Measurements from ENCODE around the gene ATOH8. TPM values are rescaled to one million over a fixed set of nuclear protein-coding genes. Genes with fewer than 3 reads are reported as not detected.

The ATOH8 gene
- total RNA-seq, 1 donor from 2014 or later: 0.07 TPM

DNA sequence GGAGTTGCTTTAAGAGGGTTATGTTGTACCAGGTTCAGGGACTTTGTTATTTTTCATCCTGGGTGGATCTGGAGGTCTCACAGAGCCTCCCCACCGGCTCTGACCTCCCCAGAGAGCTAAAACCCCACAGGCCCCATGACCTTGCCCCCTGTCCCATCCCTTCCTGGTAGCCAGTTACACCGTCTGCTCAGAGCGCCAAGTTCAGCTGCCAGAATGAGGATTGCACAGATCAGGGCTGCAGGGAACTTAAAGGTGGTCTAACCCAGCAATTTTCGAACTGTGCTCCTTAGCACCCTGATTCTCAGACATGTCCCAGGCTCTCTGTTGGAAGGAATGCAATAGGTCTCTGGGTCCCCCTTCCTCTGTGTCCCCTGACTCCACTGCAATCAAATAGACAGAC is 32.1 kb downstream of the ATOH8 start:
- intact Hi-C loops (cut with micrococcal nuclease): no loop called here
- Mint-ChIP-seq H3K27me3 (ENCODE audit: low read depth) (peaks cover 6% of the 10 kb centered on the region), H3K27ac (no peak overlapping the region), H3K9me3 (no peaks in the 10 kb centered on the region), H3K4me1 (ENCODE audit: low read depth) (no peaks in the 10 kb centered on the region), H3K36me3 (ENCODE audit: low read depth) (no peaks in the 10 kb centered on the region), H3K4me3 (ENCODE audit: low read depth) (no peak overlapping the region)
- DNase-seq (ENCODE audit: low spot score): no peak

DNA sequence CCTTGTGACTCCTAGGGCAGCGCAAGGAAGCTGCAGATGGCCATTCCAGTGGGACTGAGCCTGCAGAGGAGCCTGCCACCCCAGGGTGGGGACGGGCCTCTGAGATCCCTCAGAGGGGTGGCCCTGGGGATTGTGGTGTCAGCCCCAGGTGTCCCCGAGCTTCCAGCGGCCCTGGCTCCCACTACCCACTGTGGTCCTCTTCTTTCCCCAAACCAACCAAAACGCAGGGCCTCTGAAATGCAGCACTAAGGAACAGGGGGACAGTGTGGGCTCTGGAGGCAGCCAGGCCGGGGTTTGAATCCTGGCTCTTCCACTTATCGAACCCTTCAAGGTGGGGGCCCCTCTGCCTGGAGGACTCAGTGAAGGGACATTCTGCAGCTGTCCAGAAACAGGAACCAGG is 32.7 kb downstream of the ATOH8 start:
- no peak for DNase-seq (ENCODE audit: low spot score)
- Mint-ChIP-seq H3K9me3 (no peaks in the 10 kb centered on the region), H3K27me3 (ENCODE audit: low read depth) (peaks cover 6% of the 10 kb centered on the region), H3K4me3 (ENCODE audit: low read depth) (no peak overlapping the region), H3K36me3 (ENCODE audit: low read depth) (no peaks in the 10 kb centered on the region), H3K27ac (no peak overlapping the region), H3K4me1 (ENCODE audit: low read depth) (no peaks in the 10 kb centered on the region)
- intact Hi-C loops (cut with micrococcal nuclease): no loop called here

DNA sequence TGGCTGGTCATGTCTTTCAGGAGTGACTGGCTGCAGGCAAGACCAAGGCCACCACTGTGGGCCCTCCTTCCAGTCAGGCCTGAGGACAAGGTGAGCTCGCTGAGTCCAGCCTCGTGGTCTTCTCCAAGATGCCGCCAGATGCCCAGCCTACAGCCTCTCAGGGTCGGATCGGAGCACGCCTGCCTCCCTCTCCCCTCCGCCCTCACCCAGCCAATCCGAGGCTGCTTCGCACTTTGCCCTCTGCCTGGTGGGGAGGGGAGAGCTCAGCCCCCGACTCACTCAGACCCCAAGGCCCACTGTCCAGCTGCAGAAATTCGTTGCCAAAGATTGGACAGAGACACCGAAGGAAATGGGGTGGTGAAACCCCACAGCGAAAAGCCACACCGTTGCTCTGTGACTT is 33.1 kb downstream of the ATOH8 start:
- Mint-ChIP-seq H3K4me3 (ENCODE audit: low read depth) (no peak overlapping the region), H3K27me3 (ENCODE audit: low read depth) (peaks cover 6% of the 10 kb centered on the region), H3K36me3 (ENCODE audit: low read depth) (no peaks in the 10 kb centered on the region), H3K4me1 (ENCODE audit: low read depth) (no peaks in the 10 kb centered on the region), H3K9me3 (no peaks in the 10 kb centered on the region), H3K27ac (no peak overlapping the region)
- intact Hi-C loops (cut with micrococcal nuclease): no loop called here
- DNase-seq (ENCODE audit: low spot score): no peak

DNA sequence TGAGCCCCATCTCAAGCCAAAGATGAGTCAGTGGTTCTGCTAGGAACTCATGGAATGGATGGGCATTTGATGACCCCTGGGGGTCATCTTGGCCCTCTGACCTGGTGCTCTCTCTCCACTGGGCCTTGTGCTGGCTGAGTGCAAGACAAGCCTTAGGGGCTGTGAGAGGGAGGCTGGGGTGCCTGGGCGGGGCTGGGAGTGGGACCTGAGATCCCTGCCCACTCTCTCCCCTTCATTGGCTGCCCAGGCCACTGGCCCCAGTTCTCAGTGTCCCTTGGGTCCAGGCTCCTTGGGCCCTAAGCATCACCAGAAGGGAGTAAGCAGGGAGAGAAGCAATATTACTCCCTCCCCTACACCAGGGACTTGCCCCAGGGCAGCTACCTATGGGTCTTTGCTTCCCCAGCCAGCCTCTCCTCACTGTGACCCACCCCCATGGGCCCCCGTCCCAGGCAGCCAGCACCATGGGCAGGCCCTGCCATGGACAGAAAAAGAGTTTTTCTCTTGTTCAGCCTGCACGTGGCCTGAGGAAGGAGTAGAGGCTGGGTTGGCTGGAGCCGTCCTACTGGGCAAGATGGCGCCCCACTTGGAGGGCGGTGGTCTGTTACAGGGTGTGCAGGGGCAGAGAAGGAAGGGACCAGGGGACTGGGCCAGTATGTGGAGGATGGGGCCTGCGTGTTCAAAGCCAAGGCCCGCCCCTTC is 33.6 kb downstream of the ATOH8 start:
- H3K9me3 Mint-ChIP-seq: no peaks in the 10 kb centered on the region
- no peak overlapping the region for H3K4me3 Mint-ChIP-seq (ENCODE audit: low read depth)
- H3K27ac Mint-ChIP-seq: no peak overlapping the region
- peaks cover 4% of the 10 kb centered on the region for H3K27me3 Mint-ChIP-seq (ENCODE audit: low read depth)
- intact Hi-C loops (cut with micrococcal nuclease): no loop called here
- H3K4me1 Mint-ChIP-seq (ENCODE audit: low read depth): no peaks in the 10 kb centered on the region
- no peaks in the 10 kb centered on the region for H3K36me3 Mint-ChIP-seq (ENCODE audit: low read depth)
- no peak for DNase-seq (ENCODE audit: low spot score)

DNA sequence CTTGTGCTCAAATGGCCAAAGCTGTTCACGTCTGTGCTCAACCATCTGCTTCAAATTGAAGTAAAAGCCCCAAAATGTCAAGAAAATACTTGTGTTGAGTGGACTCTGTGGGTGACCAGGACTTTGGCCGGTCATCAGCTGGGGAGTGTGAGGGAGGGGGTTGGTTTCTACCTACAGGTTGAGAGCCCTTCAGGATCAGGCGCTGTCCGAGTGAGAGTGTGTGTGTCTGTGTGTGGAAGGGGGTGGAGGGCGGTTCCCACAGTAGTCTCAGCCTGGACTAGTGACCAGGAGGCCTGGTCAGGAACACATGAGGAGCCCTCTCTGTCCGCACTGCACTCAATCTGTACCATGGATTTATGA is 34.2 kb downstream of the ATOH8 start:
- Mint-ChIP-seq H3K9me3 (no peaks in the 10 kb centered on the region), H3K4me1 (ENCODE audit: low read depth) (no peaks in the 10 kb centered on the region), H3K27ac (no peak overlapping the region), H3K27me3 (ENCODE audit: low read depth) (peaks cover 9% of the 10 kb centered on the region), H3K36me3 (ENCODE audit: low read depth) (no peaks in the 10 kb centered on the region), H3K4me3 (ENCODE audit: low read depth) (no peak overlapping the region)
- intact Hi-C loops (cut with micrococcal nuclease): no loop called here
- no peak for DNase-seq (ENCODE audit: low spot score)

DNA sequence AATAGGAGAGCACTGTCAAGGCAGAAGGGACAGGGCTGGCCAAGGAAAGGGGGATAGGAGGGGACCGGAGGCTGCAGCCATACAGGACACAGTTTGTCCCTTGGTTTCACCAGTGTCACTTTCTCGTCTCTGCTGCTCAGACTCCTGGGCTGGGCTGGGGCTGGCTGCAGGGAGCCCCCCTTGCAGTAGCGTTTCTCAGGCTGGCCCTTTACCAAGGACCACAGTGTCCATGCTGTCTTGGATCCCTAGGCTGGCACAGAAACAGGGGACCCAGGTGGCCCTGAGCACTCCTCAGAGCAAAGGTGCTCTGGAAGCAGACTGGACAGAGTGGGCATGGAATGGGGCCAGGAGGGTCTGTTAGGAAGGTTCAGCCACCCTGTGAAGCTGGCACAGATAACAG is 34.8 kb downstream of the ATOH8 start:
- Mint-ChIP-seq H3K4me1 (ENCODE audit: low read depth) (no peaks in the 10 kb centered on the region), H3K27ac (no peak overlapping the region), H3K4me3 (ENCODE audit: low read depth) (no peak overlapping the region), H3K9me3 (no peaks in the 10 kb centered on the region), H3K36me3 (ENCODE audit: low read depth) (no peaks in the 10 kb centered on the region), H3K27me3 (ENCODE audit: low read depth) (peaks cover 12% of the 10 kb centered on the region)
- no peak for DNase-seq (ENCODE audit: low spot score)
- intact Hi-C loops (cut with micrococcal nuclease): no loop called here

DNA sequence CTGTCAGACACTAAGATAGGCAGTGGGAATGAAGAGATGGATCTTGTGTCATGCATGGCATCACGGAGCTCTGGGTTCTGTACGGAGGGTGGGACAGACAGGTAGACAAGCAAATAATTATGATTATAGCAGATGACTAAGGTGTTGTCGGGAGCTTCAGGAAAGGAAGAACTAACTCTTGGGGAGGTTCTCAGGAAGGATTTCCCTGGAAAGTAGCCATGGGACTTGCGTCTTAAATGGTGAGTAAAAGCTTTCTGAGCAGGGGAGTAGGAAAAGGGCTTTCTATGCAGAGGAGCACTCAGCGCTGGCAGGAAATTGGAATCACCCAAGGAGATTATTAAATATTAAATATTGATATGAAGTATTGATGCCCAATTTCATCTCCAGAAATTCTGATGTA is 35.5 kb downstream of the ATOH8 start:
- Mint-ChIP-seq H3K4me3 (ENCODE audit: low read depth) (no peak overlapping the region), H3K4me1 (ENCODE audit: low read depth) (no peaks in the 10 kb centered on the region), H3K9me3 (no peaks in the 10 kb centered on the region), H3K27me3 (ENCODE audit: low read depth) (peaks cover 17% of the 10 kb centered on the region), H3K36me3 (ENCODE audit: low read depth) (no peaks in the 10 kb centered on the region), H3K27ac (no peak overlapping the region)
- intact Hi-C loops (cut with micrococcal nuclease): no loop called here
- DNase-seq (ENCODE audit: low spot score): no peak

DNA sequence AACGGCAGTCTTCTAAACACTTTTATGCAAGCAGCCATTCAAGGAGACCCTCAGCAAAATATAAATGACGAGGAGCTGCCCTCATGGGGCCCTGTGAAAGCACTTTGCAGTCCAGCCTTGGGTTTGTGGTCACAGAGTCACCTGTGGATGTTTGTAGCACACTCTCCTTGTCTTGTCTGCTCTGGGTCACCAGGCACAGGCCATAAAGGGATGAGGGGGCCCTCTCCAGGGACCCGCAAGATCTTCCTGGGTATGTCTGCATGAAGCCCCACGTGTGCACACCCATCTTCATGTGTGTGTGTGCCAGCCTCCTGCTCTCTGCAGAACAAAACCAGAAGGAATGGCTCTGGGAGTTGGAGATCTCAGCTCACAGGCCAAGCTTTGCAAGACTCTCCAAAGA is 36.2 kb downstream of the ATOH8 start:
- DNase-seq (ENCODE audit: low spot score): no peak
- intact Hi-C loops (cut with micrococcal nuclease): no loop called here
- Mint-ChIP-seq H3K9me3 (no peaks in the 10 kb centered on the region), H3K4me1 (ENCODE audit: low read depth) (no peaks in the 10 kb centered on the region), H3K4me3 (ENCODE audit: low read depth) (no peak overlapping the region), H3K36me3 (ENCODE audit: low read depth) (no peaks in the 10 kb centered on the region), H3K27ac (no peak overlapping the region), H3K27me3 (ENCODE audit: low read depth) (peaks cover 14% of the 10 kb centered on the region)

DNA sequence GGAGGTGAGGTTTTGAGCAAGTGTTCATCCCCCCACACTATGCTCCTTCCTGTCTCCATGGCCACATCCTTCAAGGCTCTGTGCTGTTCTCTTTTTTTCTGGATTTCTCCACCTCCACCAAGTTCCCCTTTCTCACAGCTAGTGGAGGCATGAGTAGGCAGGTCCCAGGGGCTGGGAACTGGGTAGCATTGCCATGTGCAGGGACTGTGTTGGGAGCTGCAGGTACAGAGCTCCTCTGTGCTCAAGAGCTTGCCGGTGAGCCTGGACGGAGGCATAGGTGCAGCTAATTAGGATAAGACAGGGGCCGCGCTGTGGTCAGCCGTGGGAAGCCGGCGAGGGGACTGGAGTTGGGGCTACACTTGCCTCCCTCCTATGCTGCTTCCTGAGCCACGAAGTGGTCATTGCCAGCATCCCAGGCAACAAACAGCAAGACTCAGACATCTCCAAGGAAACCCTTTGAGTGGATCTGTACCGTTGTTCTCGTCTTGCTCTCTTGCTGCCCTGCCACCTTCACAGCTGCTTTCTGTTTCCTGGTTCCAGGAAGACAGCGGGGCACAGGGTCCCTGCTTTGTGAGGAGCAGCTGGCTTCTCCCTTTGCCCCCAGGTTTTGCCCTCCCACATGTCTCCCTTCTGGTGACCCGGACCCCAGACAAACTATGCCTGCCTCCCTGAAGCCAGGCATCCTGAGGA is 36.9 kb downstream of the ATOH8 start:
- Mint-ChIP-seq H3K4me1 (ENCODE audit: low read depth) (no peaks in the 10 kb centered on the region), H3K27ac (no peak overlapping the region), H3K27me3 (ENCODE audit: low read depth) (peaks cover 14% of the 10 kb centered on the region), H3K4me3 (ENCODE audit: low read depth) (no peak overlapping the region), H3K9me3 (no peaks in the 10 kb centered on the region), H3K36me3 (ENCODE audit: low read depth) (no peaks in the 10 kb centered on the region)
- no peak for DNase-seq (ENCODE audit: low spot score)
- intact Hi-C loops (cut with micrococcal nuclease): no loop called here

DNA sequence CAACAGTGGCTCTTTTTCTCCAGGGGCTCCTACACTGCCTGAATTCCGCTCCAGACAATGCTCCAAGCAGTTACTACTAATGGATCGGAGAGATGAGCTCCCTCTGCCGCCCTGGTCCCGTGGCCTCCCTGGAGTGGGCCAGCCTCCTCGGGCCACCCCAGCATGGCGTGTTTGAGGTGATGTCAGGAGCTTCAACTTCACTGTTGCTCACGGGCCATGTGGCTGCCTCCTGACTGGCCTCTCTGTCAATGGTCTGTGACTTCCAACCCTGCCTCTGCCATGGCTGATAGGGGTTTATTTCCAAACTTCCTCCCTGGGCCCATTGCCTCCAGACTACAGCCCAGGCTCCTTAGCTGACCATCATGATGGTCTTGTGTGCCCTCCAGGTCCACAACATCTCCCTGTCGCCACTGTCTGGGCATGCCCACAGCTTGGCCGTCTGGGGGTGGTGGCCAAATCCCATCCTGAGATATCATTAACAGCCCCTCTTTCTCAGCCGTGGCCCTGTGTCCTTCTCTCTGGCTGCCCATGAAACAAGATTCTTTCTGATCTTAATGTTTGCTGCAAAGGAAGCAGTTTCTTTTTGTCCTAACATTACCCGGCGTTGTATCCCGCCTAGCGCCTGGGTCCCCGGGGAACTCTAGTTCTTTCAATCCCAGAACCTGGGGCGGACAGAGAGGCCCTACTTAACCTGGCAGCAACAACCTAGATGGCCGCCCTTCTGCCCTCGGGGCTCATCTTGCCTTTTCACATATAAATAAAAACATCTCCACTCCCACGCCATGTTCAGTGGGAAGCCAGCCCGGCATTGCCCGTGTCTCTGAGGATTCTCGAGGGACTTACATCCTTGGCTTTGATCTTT is 38.1 kb downstream of the ATOH8 start:
- Mint-ChIP-seq H3K36me3 (ENCODE audit: low read depth) (no peaks in the 10 kb centered on the region), H3K27ac (no peak overlapping the region), H3K27me3 (ENCODE audit: low read depth) (peaks cover 14% of the 10 kb centered on the region), H3K4me1 (ENCODE audit: low read depth) (no peaks in the 10 kb centered on the region), H3K9me3 (no peaks in the 10 kb centered on the region), H3K4me3 (ENCODE audit: low read depth) (no peak overlapping the region)
- DNase-seq (ENCODE audit: low spot score): no peak
- intact Hi-C loops (cut with micrococcal nuclease): no loop called here

DNA sequence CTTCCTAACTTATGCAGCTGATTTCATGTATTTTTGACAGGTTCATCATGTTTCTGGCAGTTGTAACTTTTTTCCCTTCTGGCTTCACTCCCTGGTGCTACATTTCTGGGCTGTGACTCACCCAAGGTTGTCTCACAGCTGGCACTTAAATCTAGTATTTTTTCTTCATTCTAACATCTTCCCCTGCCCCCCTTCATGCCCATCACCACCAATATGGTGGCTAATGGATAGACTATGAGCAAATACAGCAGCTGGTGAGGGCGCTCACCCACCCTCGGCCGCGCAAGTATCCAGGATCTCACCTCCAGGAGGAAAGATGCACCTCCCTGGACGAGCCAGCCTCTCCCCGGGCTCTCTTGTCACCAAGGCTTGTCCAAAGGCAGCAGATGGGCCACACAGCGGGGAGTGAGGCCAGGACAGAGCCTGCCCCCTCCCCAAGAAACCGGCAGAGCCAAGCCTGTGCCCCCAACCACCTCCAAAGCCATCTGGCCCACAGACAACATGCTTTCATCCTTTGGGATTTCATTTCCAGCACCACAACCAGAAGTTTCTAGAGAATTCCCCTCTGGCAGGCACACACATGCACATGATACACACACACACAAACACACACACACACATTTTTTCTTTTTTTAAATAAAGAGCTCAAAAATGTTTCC is 39.1 kb downstream of the ATOH8 start:
- intact Hi-C loops (cut with micrococcal nuclease): no loop called here
- Mint-ChIP-seq H3K9me3 (no peaks in the 10 kb centered on the region), H3K27ac (no peak overlapping the region), H3K27me3 (ENCODE audit: low read depth) (peaks cover 14% of the 10 kb centered on the region), H3K4me1 (ENCODE audit: low read depth) (no peaks in the 10 kb centered on the region), H3K4me3 (ENCODE audit: low read depth) (no peak overlapping the region), H3K36me3 (ENCODE audit: low read depth) (no peaks in the 10 kb centered on the region)
- DNase-seq (ENCODE audit: low spot score): no peak

DNA sequence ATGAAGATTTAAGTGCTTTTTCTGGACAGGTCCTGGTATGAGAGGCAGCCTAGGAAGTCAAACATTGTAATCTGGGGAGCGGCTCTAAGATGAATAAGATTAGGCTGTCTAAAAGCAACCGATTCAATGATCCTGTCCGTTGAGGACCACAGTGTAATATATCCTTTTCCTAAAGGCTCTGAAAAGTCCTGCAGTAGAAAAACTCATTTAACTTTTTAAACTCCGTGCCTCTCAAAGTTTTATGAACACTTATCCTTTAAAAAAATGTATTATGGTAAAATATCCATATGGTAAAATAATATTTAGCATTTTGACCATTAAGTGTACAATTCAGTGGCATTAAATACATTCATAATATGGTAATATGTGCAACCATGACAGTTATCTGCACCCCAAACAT is 39.8 kb downstream of the ATOH8 start:
- no peaks in the 10 kb centered on the region for H3K36me3 Mint-ChIP-seq (ENCODE audit: low read depth)

DNA sequence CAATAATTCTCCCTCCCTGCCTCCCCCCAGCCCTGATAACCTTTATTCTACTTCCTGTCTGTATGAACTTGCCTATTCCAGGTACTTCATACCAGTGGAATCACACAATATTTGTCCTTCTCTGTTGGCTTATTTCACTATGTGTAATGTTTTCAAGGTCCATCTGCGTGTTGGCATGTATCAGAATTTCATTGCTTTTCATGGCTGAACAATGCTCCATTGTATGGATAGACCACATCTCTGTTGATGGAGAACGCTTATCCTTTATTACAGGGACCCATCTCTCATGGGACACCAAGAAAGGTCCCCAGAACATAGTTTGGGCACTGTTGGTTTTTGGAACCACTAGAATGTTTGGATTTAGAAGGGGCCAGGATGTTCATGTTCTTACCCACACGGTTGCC is 40.2 kb downstream of the ATOH8 start:
- Mint-ChIP-seq H3K9me3 (no peaks in the 10 kb centered on the region), H3K4me1 (ENCODE audit: low read depth) (no peaks in the 10 kb centered on the region), H3K27ac (no peak overlapping the region), H3K36me3 (ENCODE audit: low read depth) (no peaks in the 10 kb centered on the region), H3K27me3 (ENCODE audit: low read depth) (peaks cover 16% of the 10 kb centered on the region), H3K4me3 (ENCODE audit: low read depth) (no peak overlapping the region)
- DNase-seq (ENCODE audit: low spot score): no peak
- intact Hi-C loops (cut with micrococcal nuclease): no loop called here

More for the DNA sequence above, 39.8 kb downstream of the ATOH8 start:
- DNase-seq (ENCODE audit: low spot score): no peak
- peaks cover 16% of the 10 kb centered on the region for H3K27me3 Mint-ChIP-seq (ENCODE audit: low read depth)
- H3K9me3 Mint-ChIP-seq: no peaks in the 10 kb centered on the region
- H3K4me3 Mint-ChIP-seq (ENCODE audit: low read depth): no peak overlapping the region
- no peaks in the 10 kb centered on the region for H3K4me1 Mint-ChIP-seq (ENCODE audit: low read depth)
- intact Hi-C loops (cut with micrococcal nuclease): no loop called here
- H3K27ac Mint-ChIP-seq: no peak overlapping the region

Data from activated T-helper 2 cell treated with anti-CD3 and anti-CD28 coated beads, Interferon-gamma antibody, Interleukin-2, Interleukin-4, amounts not matched to agents 10 μg/mL and 5 μg/mL and 100 μg/mL, durations not matched to agents 14 hours and 24 hours and 36 hours (primary cell).